T follicular helper cell (primary cell): ENCODE results near the gene WASF2.
"Not testable (repeated sequence)": the region's sequence is repeated elsewhere in the genome, so short reads cannot be mapped to it uniquely, and the experiment has no call there.

ENCODE experiments used
- DNase-seq: peaks from one replicate; pipeline ENCODE4 v3.0.0-alpha.2; 2020; ENCODE audit warnings: low read depth

WASF2 gene

DNA sequence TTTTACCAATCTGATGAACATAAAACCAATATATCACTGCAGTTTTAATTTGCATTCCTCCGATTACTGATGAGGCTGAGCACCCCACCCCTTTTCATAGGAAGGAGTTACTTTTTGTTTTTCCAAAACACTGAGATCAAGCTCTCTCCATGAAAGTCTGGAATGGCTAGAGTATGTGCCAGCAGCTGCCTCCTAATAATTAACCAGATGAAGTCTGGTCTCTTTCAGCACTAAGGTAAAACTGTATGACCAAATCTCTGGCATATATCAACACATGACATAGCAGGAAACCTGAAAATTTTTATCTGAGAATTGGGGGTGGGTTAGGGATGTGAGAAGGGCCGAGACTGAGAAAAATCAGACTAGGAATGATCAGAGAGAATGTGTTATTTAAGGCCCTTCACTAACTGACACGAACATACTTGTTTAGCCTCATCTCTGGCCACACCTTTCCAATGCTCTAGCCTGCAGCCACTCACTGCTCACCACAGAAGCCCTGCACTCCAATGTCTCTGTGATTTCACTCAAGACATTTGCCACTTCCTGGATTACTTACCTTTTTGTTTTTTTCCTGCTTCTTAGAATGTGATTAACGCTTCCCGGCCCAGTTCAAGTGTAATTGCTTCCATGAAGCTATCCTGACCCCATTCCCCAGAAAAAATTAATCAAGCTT, 34.7 kb downstream of the WASF2 start:
- peak; percentile 7 for DNase-seq

DNA sequence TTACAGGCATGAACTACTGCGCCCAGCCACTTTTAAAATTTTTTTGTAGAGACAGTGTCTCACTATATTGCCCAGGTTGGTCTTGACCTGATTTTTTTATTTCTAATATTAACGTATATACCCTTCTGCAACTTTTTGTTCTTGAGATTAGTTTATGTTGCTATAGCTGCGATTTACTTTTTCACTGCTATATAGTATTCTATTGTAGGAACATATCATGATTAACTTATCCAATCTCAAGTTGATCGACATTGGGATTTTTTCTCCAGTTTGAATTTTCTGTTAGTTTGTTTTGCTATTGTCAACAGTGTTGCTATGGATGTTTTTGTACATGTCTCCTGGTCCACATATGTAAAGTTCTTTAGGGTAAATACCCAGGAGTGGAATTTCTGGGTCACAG, 35.4 kb downstream of the WASF2 start:
- DNase-seq: no peak

DNA sequence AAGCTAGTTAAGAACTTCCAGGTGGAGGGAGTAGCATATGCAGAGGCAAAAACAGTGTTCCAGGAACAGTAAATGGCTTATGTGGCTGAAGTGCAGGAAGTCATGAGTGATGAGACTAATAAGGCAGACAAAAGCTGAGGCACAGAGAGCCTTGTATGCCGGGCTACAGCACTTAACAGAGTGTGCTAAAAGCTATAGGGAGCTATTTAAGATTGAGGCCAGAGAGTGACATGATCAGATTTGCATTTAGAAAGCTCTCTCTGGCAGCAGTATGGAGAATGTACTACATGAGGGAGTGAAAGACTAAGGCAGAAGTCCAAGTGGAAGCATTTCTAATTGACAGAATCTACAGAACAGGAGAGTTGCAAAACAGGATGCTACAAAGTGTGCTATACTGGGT, 38.6 kb downstream of the WASF2 start:
- DNase-seq: no peak

DNA sequence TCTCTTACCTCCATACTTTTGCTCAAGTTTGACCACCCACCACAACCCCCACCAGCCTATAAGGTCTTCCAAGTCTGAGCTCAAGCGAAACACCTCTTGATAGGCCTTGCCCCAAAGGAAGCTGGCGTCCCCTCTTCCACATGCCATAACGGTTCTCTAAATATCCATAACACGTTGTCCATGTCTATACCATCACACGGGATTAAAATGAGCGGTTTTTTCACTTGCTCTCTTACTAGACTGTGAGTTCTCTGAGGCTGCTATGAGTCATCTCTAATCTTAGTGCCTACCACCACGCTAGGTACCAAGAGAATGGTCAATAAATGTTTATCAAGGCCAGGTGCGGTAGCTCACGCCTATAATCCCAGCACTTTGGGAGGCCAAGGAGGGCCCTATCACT, 41.0 kb downstream of the WASF2 start:
- no peak for DNase-seq

DNA sequence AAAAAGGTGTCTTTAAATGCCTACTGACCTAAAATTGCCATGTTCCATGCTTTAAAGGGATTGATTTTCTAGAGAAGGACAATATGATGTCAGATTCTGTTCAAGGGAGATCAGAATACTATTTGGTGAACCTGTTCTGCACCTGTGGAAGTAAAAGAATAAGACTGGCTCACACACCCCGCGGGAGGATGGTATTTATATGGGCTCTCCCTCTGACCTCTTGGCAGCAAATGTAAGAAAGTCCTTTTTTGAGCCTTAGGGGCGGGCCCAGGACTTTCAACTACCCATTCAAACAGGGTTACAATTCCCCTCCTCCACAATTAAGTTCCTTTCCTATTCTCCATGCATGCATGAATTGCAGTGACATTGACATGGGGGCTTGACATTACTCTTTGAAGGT, 42.1 kb downstream of the WASF2 start:
- no peak for DNase-seq

DNA sequence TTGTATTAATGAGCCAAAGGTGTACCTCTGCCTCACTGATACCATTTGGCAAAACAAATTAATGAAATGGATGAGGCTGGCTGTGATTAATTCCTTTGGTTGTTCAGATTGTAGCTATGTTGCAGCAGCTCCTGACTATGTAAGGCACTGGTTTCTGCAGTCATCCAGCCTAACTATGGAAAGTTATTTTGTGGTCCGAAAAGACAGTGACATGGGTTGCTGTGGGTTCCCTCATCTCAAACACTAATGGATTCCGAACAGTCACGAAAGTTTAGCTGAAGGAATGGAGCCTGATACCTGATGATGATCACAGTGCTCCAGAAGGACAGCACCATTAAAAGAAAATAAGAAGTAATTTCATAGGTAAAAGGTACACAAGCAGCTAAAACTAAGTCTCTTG, 42.6 kb downstream of the WASF2 start:
- no peak for DNase-seq

DNA sequence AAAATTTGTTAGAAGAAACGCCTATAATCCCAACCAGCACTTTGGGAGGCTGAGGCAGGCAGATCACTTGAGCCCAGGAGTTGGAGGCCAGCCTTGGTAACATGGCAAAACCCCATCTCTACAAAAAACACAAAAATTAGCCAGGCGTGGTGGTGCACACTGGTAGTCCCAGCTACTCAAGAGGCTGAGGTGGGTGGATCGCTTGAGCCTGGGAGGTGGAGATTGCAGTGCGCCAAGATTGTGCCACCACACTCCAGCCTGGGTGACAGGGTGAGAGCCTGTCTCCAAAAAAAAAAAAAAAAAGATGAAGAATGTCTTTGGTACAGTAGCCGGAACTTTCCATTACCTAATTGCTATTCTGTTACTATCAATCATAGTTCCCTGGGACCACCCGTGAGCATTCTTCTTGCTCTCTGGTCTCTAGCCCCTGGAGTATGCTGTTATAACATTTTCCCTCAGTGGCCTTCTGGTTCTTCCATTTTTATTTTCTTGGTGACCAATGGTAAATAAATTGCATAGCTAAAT, 43.4 kb downstream of the WASF2 start:
- DNase-seq: no peak

DNA sequence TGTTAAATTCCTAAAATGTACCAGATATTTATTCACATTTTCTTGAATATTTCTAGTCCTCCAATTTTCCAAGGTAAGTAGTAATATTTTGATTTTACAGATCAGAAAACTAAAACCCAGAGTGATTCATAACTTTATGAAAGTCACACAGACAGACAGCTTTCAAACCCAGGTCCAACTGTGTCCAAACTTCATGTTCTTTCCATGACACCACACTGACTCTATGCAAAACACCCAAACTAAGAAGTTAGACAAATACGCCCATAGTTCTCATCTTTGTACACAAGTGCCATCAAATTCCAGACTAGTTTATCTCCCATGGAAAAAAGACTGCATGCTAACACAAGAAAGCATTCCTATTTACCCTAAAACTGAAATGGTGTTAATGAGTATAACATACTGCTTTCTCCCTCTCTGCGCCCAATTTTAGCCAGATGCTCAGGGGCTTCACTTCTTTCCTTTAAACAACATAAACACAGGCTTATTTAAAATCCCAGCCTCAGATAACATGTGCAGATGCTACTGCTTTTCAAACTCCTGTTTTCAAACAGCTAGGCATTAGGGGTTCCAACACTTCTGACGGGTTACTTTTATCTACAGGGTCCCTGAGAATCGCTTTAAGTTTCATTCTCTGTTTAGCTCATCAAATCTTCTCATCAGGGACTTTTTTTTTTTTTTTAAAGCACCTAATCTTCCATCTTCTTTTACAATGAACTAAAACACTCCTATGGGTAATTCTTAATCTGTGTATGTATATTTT, 44.6 kb downstream of the WASF2 start:
- no peak for DNase-seq

DNA sequence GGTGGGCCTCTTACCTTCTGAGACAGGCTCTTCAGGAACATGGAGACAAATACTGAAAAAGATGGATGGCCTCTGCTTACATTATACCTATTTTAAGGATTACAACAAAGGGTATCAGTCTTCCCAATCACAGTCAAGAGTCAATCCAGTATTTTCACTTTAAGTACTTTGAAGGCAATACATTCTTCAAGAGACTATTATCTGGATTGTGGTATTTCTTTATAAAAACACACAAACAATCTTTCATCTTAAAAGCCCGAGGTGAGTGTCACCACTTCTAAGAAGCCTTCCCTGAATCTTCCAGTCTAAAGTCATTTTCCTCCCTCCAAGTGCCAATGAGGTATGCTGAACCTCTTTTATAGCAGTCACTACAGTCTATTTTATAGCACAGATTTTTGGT, 45.3 kb downstream of the WASF2 start:
- no peak for DNase-seq

DNA sequence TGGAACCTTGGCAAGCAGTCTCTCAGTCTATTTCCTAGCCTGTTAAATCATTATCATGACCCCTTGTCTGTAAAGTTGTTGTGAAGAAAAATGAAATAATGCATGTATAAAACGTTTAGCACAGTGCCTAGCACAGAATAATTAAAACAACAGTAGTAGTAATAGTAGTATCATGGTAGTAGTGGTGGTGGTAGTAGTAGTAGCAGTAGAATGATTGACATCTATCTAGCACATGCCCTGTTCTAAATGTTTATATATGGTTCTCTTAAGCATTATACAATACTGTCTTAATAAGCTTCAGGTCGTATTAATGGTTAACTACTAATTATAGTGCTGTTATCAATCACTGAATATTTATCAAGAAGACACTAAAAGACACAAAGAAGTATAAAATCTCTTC, 50.8 kb downstream of the WASF2 start:
- DNase-seq: no peak

DNA sequence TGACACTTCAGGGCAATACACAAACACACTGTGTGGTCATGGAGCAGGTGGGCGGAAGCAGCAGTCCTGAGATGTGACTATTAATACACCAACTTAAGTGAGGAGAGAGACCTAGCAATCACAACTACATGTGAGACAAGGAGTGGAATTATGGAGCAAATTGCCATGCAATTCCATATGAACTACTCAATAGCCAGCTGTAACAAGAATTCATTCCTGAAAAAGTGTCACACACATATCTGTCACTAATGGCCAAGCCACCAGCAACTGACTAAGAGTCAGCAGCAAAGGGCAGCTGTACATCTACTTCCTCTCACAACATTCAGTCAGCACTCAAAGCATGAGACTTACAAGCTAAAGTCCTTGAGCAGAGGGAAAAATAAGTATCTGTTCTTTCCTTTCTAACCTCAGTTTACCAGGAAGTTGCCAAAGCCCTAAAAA, 51.3 kb downstream of the WASF2 start:
- no peak for DNase-seq

DNA sequence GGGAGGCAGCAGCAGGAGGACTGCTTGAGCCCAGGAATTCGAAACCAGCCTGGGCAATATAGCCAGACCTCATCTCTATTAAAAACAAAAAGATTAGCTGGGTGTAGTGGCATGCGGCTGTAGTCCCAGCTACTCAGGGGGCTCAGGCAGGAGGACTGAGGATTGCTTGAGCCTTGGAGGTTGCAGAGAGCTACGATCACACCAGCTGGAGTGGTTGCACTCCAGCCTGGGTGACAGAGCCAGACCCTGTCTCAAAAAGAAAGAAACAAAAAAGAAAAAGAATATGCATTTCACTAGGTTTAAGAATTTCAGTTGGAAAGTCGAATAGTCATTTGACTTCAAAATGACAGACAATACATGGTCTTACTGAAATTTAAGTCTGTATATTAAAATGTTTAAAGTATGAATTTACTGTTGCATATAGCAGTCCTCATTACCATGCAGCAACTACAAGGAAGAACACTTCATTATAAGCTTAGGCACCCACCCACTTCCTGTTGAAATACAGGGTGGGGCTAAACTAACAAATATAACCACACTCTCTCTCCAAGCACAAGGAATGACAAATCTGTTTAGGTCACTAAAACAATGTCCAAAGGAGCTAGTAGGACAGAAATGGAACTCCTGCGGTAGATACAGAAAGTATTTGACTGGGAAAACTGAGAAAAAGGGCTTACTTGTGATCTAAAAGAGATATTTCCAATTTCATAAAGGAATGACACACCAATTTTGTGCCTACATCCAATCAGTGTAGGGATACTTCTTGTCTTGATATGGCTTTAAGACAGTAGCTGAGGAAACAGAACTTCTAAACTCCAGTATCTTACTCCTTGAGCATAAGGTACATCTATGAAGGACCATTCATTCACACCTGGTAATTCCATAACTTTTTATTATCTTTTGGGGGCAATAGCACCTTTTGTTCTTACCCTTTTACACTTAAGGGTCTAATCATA, 53.5 kb downstream of the WASF2 start:
- DNase-seq: no peak

DNA sequence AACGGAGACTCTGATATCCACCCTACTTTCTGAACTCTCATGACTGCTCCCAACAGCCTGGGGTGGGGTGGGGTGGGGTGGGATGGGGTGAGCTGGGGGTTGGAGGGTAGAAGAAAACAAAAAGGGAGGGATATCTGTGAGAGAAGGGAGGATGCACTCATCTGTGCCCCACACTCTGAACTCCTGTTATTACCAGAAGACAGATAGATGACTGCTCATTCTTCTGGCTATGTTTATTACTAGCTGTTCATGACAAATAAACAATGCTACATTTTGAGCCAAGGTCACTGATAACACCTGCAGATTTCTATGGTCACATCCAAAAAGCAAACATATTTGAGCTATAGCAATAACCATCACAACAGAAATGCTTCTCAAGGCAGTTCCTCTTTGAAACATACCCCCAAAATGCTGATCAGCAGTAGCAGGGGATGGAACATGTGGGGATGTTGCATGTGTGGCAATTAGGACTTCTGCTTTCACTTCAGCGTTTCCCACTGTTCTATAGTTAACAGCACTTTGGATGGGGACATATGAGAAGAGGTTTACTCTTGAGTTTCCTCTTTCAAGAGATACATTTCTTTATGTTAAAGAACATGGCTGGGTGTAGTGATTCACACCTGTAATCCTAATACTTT, 54.3 kb downstream of the WASF2 start:
- DNase-seq: no peak

DNA sequence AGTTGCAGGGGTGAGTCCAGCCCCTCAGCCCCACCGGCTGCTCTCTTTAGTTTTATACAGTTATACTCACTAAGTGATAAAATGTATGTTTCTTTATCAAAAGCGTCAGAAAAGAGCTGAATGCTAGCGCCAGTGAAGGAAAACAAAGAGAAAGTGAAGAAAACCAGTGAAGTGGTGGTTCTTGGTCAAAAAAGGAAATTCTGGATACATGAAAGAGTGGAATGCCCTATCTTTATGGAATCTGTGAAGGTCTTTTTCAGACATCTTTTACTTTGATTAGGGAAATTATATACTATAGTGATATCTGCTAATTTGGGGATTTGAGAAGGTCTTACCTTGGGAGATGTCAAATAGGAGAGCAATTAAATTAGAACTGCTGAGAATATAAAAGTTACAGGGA, 56.3 kb downstream of the WASF2 start:
- no peak for DNase-seq

DNA sequence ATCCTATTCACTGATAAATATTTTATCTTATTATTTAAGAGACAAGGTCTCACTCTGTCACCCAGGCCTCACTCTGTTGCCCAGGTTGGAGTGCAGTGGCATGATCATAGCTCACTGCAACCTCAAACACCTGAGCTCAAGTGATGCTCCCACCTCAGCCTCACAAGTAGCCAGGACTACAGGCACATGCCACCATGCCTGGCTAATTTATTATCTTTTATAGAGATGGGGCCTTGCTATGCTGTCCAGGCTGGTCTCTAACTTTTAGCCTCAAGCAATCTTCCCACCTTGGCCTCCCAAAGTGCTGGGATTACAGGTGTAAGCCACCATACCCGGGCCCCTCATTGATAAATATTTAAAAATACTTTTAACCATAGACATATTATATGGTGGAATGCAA, 57.2 kb downstream of the WASF2 start:
- DNase-seq: not testable (repeated sequence)

DNA sequence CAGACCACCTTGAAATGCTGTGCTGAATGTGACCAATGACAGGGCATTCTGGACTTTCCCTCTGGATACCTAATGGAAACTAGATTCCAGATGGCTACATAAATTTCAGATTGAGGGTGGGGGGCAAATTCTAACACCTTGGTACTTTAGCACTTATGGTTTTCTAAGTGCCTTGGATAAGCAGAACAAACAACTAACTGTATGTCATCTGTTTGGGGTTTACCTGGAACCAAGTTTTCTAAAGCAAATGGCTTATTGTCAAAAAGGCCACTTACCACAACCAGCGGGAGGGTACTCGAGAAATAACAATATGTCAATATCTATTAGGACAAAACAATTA, 58.4 kb downstream of the WASF2 start:
- DNase-seq: no peak

DNA sequence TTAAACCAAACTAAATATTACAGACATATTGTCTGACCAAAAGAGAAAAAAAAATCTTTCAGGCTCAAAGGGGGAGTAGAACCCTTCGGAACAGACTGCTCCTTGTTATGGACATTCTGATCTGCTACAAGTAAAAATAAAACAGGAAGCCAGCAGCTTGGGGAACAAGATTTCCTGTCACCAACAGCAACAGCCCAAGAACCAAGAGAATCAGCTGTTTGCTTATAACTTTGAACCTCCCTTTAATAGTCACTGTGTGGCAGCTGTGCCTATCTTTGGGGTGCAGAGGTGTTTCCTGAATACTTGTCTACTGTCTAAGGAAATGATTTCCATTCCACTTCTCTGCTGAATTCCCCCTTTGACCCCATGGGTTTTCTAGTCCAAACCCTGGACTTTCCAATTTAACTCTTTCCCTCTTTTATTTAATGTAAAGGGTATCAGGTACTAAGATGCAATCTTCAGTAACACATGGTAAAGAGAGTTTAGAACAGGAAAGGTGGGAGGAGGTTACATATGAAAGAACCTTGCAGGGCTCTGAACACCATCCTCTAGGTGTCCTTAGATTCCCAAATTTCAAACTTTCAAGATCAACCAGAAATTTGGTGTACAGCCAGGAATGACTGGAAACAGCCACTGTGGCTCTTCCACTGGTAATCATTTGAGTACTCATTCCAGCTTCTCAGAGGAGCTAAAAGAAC, 58.9 kb downstream of the WASF2 start:
- DNase-seq: peak; percentile 6

DNA sequence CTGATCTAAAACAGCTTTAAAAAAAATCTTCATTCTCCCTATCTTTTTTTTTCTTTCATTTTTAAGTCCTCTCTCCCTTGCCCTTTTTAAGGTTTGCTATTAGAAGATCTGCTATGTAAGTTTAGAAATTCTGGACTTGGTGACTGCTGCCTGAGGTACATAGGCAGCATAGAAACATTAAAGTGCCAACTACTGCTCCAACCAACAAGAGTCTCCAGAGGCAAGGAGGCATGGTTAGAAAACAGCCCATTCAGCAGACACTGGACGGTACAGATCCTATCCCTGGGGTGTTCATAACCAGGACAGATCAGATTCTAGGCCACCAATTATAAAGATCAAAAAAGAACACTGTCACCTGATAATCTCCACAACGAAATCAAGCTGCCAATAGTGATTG, 60.9 kb downstream of the WASF2 start:
- no peak for DNase-seq

DNA sequence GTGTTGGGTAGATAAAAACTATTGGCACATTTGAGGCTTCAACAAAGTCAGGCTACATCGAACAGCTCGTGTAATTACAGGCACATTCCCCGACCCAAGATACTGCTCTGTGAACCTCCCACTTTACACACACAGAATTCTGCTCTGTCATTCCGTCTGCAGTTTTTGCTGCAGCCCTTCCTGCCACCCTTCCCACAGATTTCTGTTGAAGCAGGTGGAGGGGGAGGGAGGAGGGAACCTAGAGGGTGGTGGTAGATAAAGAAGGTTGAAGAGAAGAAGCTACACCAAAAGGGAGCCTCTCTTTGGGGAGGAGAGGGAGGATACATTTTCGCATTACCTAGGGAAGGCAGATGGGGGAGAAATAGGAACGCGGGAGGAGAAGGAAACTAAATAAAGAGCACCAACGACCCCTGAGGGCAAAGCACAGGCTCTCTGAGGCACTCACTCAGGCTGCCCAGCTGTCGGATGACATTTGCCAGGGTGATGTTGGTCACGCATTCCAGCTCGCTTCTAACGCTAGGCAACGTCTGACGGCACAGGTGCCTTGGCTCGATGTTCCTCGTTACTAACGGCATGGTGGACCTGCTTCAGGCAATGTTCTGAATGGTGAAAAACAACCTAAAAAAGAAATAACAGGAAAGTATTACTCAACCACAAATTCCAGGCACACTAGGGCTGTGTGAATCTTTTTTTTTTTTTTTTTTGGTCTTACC, 61.5 kb downstream of the WASF2 start:
- no peak for DNase-seq

DNA sequence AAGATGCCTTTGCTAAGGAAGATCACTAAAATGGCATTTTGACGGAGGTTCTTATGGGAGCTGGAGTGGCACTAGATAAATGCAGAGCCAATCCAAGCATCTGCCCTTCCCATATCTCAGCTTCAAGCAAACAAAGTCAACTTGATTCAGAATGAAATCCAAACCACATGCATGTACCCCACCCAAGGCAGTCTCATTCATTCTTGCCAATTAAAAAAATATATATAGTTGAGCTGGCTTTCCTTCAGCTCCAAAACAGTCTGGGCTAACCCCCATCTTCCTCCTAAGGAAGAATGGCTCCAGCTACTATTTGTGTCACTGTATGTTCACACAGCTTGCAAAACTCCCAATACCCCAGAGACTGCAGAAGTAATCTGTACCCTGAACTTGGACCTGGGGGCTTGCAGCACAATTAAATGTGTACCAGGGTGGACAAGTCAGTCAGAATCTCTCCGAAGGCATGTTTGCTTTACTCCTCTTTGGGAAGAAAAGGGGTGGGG, 62.1 kb downstream of the WASF2 start:
- no peak for DNase-seq

DNA sequence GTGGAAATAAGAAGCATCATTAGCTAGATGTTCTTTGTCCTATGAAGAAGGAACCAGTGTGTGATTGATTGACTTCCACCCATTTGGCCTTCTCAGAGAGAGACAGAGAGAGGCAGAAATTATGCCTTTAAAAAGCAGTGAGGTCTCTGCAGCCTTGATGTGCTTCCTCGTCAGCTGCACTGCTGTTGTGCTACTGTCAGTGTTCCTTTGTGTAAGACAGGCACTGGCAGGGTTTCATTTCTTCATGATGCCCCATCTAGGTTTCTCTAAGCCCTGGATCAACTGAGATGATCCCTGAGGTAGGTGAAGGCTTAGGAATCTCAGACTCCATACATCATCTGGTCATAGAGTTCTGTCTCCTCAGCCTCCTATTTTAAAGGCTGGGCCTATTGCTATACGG, 62.6 kb downstream of the WASF2 start:
- DNase-seq: no peak
